Measurements from ENCODE around the gene SLAMF1.
"Not testable (repeated sequence)": the region's sequence is repeated elsewhere in the genome, so short reads cannot be mapped to it uniquely, and the experiment has no call there.

SLAMF1 gene

DNA sequence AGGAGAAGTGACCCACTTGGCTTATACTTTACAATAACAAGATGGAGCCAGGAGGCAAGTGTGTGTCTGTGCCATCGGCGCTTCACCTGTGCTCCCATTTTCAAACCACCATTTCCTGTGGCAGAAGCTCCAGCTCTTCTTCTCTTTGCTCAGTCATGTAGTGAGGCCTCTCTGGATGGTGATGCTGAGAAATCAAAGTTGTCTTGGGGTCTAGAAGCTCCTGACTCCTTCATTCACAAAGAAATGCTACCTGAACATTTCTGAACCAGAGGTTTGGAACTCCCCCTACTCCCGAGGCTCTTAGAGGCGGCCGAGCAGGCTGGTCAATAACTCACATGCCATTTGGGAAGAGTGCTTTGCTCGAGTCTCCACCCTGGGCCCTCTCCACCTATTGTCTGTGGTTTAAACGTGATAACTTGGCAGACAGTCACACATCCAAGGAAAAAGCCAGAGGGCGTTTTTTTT, 18.0 kb downstream of the SLAMF1 start:
- no peaks in the 10 kb centered on the region for H3K36me3 ChIP-seq (replicated peaks in 1 of 2; ENCODE audit: control insufficient read depth in 2 of 2, insufficient read depth in 2 of 2, low read length in 2 of 2)
- no peak overlapping the region for H2BK15ac ChIP-seq (ENCODE audit: low read length)
- no peak overlapping the region for H2BK120ac ChIP-seq (ENCODE audit: low read depth, low read length)
- no peak overlapping the region for H3K4me3 ChIP-seq (ENCODE audit: low read length in 2 of 2)
- no peak overlapping the region for H3K14ac ChIP-seq (ENCODE audit: low read length)
- H2BK5ac ChIP-seq (ENCODE audit: low read length) = no peak overlapping the region
- H3K4me2 ChIP-seq (ENCODE audit: insufficient read depth, low read length, poor library complexity, severe bottlenecking) = no peak overlapping the region
- no peak overlapping the region for H3K27ac ChIP-seq (replicated peaks; ENCODE audit: low read length)
- no peak overlapping the region for H4K91ac ChIP-seq (ENCODE audit: low read depth, low read length, poor library complexity)
- no peak overlapping the region for H2AFZ ChIP-seq (ENCODE audit: low read length)
- no peak for DNase-seq (ENCODE audit: low spot score)
- no peak overlapping the region for H2AK5ac ChIP-seq (ENCODE audit: low read depth, low read length)
- H3K9ac ChIP-seq (ENCODE audit: low read depth, low read length, poor library complexity) = no peak overlapping the region
- no peak overlapping the region for H4K8ac ChIP-seq (ENCODE audit: low read depth, low read length)
- no peaks in the 10 kb centered on the region for H3K79me1 ChIP-seq (ENCODE audit: low read depth, low read length)
- no peak overlapping the region for H3K18ac ChIP-seq (ENCODE audit: low read length)
- no peaks in the 10 kb centered on the region for H3K27me3 ChIP-seq (ENCODE audit: control insufficient read depth in 3 of 3, insufficient read depth in 3 of 3, low read depth in 1 of 3, low read length in 3 of 3)
- peaks cover 0 to 1% of the 10 kb centered on the region in 2 donors for H3K4me1 ChIP-seq (ENCODE audit: control insufficient read depth in 2 of 2, insufficient read depth in 1 of 2, low read depth in 1 of 2, low read length in 2 of 2)
- no peaks in the 10 kb centered on the region for H3K9me3 ChIP-seq (replicated peaks in 1 of 2; ENCODE audit: control insufficient read depth in 2 of 2, insufficient read depth in 1 of 2, low read depth in 1 of 2, low read length in 2 of 2)
- H3K4ac ChIP-seq (ENCODE audit: low read length) = no peak overlapping the region
- no CpG with 5 or more reads among the region's 8 CpGs for WGBS, 2 donors (ENCODE audit: extremely low coverage in 2 of 2, insufficient read length in 2 of 2, insufficient replicate concordance in 1 of 2)
- H3K23ac ChIP-seq (ENCODE audit: low read depth, low read length, poor library complexity) = no peak overlapping the region
- H2BK12ac ChIP-seq (ENCODE audit: low read length) = no peak overlapping the region

DNA sequence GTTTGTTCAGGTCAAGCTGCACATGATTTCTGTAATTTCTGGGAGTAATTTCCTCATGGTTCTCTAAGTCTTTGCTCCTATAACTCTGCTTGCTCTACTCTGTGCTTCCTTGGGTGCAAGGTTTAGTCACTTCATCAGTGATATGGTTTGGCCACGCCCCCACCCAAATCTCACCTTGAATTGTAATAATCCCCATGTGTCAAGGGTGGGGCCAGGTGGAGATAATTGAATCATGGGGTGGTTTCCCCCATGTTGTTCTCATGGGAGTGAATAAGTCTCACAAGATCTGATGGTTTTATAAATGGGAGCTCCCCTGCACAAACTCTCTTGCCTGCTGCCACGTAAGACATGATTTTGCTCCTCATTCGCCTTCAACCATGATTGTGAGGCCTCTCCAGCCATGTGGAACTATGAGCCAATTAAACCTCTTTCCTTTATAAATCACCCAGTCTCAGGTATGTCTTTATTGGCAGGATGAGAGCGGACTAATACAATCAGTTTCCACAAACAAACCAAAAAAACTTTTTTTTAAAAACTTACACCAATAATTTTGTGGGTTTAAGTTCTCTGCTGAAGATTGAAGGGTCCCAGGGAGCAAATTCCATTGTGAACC, 19.1 kb downstream of the SLAMF1 start:
- no CpG with 5 or more reads among the region's 4 CpGs for WGBS, 2 donors (ENCODE audit: extremely low coverage in 2 of 2, insufficient read length in 2 of 2, insufficient replicate concordance in 1 of 2)
- H4K8ac ChIP-seq (ENCODE audit: low read depth, low read length); H3K4ac ChIP-seq (ENCODE audit: low read length); H3K14ac ChIP-seq (ENCODE audit: low read length); H3K36me3 ChIP-seq (replicated peaks in 1 of 2; ENCODE audit: control insufficient read depth in 2 of 2, insufficient read depth in 2 of 2, low read length in 2 of 2); H3K23ac ChIP-seq (ENCODE audit: low read depth, low read length, poor library complexity); H3K18ac ChIP-seq (ENCODE audit: low read length); H2BK120ac ChIP-seq (ENCODE audit: low read depth, low read length); H3K27me3 ChIP-seq (ENCODE audit: control insufficient read depth in 3 of 3, insufficient read depth in 3 of 3, low read depth in 1 of 3, low read length in 3 of 3); H3K9ac ChIP-seq (ENCODE audit: low read depth, low read length, poor library complexity); H2BK5ac ChIP-seq (ENCODE audit: low read length); H4K91ac ChIP-seq (ENCODE audit: low read depth, low read length, poor library complexity); H3K4me2 ChIP-seq (ENCODE audit: insufficient read depth, low read length, poor library complexity, severe bottlenecking); H3K9me3 ChIP-seq (replicated peaks in 1 of 2; ENCODE audit: control insufficient read depth in 2 of 2, insufficient read depth in 1 of 2, low read depth in 1 of 2, low read length in 2 of 2); H2AK5ac ChIP-seq (ENCODE audit: low read depth, low read length); H2BK12ac ChIP-seq (ENCODE audit: low read length); H3K4me1 ChIP-seq (ENCODE audit: control insufficient read depth in 2 of 2, insufficient read depth in 1 of 2, low read depth in 1 of 2, low read length in 2 of 2); H3K27ac ChIP-seq (replicated peaks; ENCODE audit: low read length); H2BK15ac ChIP-seq (ENCODE audit: low read length); H3K79me1 ChIP-seq (ENCODE audit: low read depth, low read length); H2AFZ ChIP-seq (ENCODE audit: low read length); H3K4me3 ChIP-seq (ENCODE audit: low read length in 2 of 2); DNase-seq (ENCODE audit: low spot score): not testable (repeated sequence)

DNA sequence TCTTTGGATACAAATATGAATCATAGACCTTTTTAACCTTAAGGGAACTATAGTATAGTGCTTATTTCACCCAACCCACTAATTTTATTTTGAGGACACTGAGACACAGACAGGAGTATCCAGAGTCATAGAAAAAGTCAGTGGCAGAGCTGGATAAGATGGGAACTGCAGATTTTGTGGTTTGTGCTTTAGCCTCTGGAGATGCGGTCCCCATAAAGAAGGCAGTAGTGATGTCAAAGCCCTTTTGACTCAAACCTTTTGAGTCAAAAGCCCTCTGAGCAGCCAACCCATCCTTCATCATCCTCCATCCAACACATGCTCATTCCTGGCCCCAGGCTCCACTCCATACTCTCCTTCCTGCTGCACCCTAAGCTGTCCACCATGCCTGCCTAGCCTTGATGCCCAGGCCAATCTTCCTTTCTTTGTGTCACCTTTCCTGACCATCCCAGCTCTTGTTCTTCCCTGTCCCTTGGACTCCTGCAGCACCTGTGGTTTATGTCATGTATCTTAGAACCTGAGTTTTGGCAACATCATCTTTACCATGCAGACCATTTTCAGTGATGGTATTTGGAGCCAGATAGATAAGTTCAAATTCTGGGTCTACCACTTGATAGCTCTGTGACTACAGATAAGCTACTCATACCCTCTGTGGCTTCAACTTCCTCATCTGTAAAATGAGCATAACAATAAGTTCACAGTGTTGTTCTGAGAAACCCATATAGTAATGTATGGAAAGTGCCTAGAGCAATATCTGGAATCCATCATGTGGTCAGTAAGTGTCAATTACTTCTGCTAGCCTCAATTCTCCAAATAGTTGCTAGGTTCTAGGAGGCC, 20.1 kb downstream of the SLAMF1 start:
- peaks cover 0 to 1% of the 10 kb centered on the region in 2 donors for H3K4me1 ChIP-seq (ENCODE audit: control insufficient read depth in 2 of 2, insufficient read depth in 1 of 2, low read depth in 1 of 2, low read length in 2 of 2)
- no peak overlapping the region for H2AK5ac ChIP-seq (ENCODE audit: low read depth, low read length)
- no peak overlapping the region for H3K4me3 ChIP-seq (ENCODE audit: low read length in 2 of 2)
- no peaks in the 10 kb centered on the region for H3K79me1 ChIP-seq (ENCODE audit: low read depth, low read length)
- no peak for DNase-seq (ENCODE audit: low spot score)
- no peak overlapping the region for H2BK5ac ChIP-seq (ENCODE audit: low read length)
- H3K4ac ChIP-seq (ENCODE audit: low read length) = no peak overlapping the region
- H3K36me3 ChIP-seq (replicated peaks in 1 of 2; ENCODE audit: control insufficient read depth in 2 of 2, insufficient read depth in 2 of 2, low read length in 2 of 2) = no peaks in the 10 kb centered on the region
- H3K9ac ChIP-seq (ENCODE audit: low read depth, low read length, poor library complexity) = no peak overlapping the region
- H2BK120ac ChIP-seq (ENCODE audit: low read depth, low read length) = no peak overlapping the region
- no peak overlapping the region for H4K91ac ChIP-seq (ENCODE audit: low read depth, low read length, poor library complexity)
- no peak overlapping the region for H2BK15ac ChIP-seq (ENCODE audit: low read length)
- no peaks in the 10 kb centered on the region for H3K27me3 ChIP-seq (ENCODE audit: control insufficient read depth in 3 of 3, insufficient read depth in 3 of 3, low read depth in 1 of 3, low read length in 3 of 3)
- H3K9me3 ChIP-seq (replicated peaks in 1 of 2; ENCODE audit: control insufficient read depth in 2 of 2, insufficient read depth in 1 of 2, low read depth in 1 of 2, low read length in 2 of 2) = no peaks in the 10 kb centered on the region
- no peak overlapping the region for H3K27ac ChIP-seq (replicated peaks; ENCODE audit: low read length)
- H2AFZ ChIP-seq (ENCODE audit: low read length) = no peak overlapping the region
- H3K18ac ChIP-seq (ENCODE audit: low read length) = no peak overlapping the region
- H3K14ac ChIP-seq (ENCODE audit: low read length) = no peak overlapping the region
- no CpG with 5 or more reads among the region's 1 CpG for WGBS, 2 donors (ENCODE audit: extremely low coverage in 2 of 2, insufficient read length in 2 of 2, insufficient replicate concordance in 1 of 2)
- H3K4me2 ChIP-seq (ENCODE audit: insufficient read depth, low read length, poor library complexity, severe bottlenecking) = no peak overlapping the region
- no peak overlapping the region for H3K23ac ChIP-seq (ENCODE audit: low read depth, low read length, poor library complexity)
- H2BK12ac ChIP-seq (ENCODE audit: low read length) = no peak overlapping the region
- H4K8ac ChIP-seq (ENCODE audit: low read depth, low read length) = no peak overlapping the region

DNA sequence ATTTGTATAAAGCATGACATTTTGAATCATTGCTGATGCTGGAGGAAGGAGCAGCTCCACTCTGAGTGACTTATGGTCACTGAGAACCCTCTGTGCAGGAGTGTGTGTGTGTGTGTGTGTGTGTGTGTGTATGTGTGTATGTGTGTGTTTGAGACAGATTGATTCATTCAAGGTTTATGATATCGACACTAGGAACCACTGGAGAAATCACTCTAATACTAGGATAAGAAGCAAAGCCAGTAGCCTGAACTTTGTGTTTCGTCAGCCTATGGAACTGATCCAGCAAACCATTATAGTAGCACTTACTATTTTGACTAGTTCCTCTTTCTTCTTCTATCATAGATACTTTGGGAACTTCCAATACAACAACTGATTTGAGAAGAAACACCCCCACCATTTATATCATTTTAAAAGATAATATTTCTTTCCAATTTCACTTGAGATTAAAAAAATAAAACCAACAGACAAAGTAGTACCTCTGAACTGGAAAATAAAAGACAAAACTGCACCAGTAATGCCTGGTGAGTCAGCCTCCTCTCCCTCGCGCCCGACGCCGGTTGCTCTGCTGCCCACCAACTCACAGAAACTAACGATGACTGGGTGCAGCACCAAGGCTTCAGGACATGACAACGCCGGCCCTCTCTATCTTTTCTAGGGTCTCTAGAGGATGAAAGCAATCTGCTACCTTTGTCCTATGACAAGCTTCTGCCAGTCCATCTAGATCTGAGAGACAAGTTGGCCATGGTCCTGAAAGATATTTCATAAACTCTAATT, 20.9 kb downstream of the SLAMF1 start:
- Histone ChIP-seq H3K4me3 (ENCODE audit: low read length in 2 of 2) (no peak overlapping the region), H2BK120ac (ENCODE audit: low read depth, low read length) (no peak overlapping the region), H3K4me2 (ENCODE audit: insufficient read depth, low read length, poor library complexity, severe bottlenecking) (no peak overlapping the region), H3K36me3 (replicated peaks in 1 of 2; ENCODE audit: control insufficient read depth in 2 of 2, insufficient read depth in 2 of 2, low read length in 2 of 2) (no peaks in the 10 kb centered on the region), H2BK5ac (ENCODE audit: low read length) (no peak overlapping the region), H3K14ac (ENCODE audit: low read length) (no peak overlapping the region), H3K27me3 (ENCODE audit: control insufficient read depth in 3 of 3, insufficient read depth in 3 of 3, low read depth in 1 of 3, low read length in 3 of 3) (no peaks in the 10 kb centered on the region), H4K8ac (ENCODE audit: low read depth, low read length) (no peak overlapping the region), H3K4me1 (ENCODE audit: control insufficient read depth in 2 of 2, insufficient read depth in 1 of 2, low read depth in 1 of 2, low read length in 2 of 2) (peaks cover 0 to 1% of the 10 kb centered on the region in 2 donors), H2AFZ (ENCODE audit: low read length) (no peak overlapping the region), H2BK12ac (ENCODE audit: low read length) (no peak overlapping the region), H3K18ac (ENCODE audit: low read length) (no peak overlapping the region), H3K4ac (ENCODE audit: low read length) (no peak overlapping the region), H4K91ac (ENCODE audit: low read depth, low read length, poor library complexity) (no peak overlapping the region), H3K9me3 (replicated peaks in 1 of 2; ENCODE audit: control insufficient read depth in 2 of 2, insufficient read depth in 1 of 2, low read depth in 1 of 2, low read length in 2 of 2) (no peaks in the 10 kb centered on the region), H3K27ac (replicated peaks; ENCODE audit: low read length) (no peak overlapping the region), H3K23ac (ENCODE audit: low read depth, low read length, poor library complexity) (no peak overlapping the region), H3K79me1 (ENCODE audit: low read depth, low read length) (no peaks in the 10 kb centered on the region), H2AK5ac (ENCODE audit: low read depth, low read length) (no peak overlapping the region), H2BK15ac (ENCODE audit: low read length) (no peak overlapping the region), H3K9ac (ENCODE audit: low read depth, low read length, poor library complexity) (no peak overlapping the region)
- no peak for DNase-seq (ENCODE audit: low spot score)
- WGBS, 2 donors (ENCODE audit: extremely low coverage in 2 of 2, insufficient read length in 2 of 2, insufficient replicate concordance in 1 of 2) = no CpG with 5 or more reads among the region's 10 CpGs
